ENCODE data around the gene CLCN3. TPM values are rescaled to one million over a fixed set of nuclear protein-coding genes. Genes with fewer than 3 reads are reported as not detected.
A peak's percentile ranks its signal among the peaks of the same experiment; 100 is the strongest.

Gene CLCN3
- total RNA-seq, 2 donors from 2014 or later, result 67.2 to 96.4 TPM

GRCh38 chr4:169741569-169741968 is 121.2 kb downstream of the CLCN3 start:
- Histone ChIP-seq H3K4me1 (replicated peaks) (no peaks in the 10 kb centered on the region), H3K27ac (no peak overlapping the region), H3K4me3 (no peak overlapping the region), H3K9me3 (no peaks in the 10 kb centered on the region), H3K36me3 (no peaks in the 10 kb centered on the region), H3K27me3 (replicated peaks; ENCODE audit: insufficient read depth) (no peaks in the 10 kb centered on the region)
- 82% methylated on average over 2 of the region's 2 CpGs for WGBS
- intact Hi-C loops (cut with DNase I), result no loop called here
- no peak for DNase-seq (ENCODE audit: low spot score)
- TF ChIP-seq POLR2A (IDR thresholded peaks at IDR 0.05) (no peak), POLR2AphosphoS5 (IDR thresholded peaks at IDR 0.05) (no peak), CTCF (IDR thresholded peaks at IDR 0.05) (no peak)

GRCh38 chr4:169744601-169745000 is 124.2 kb downstream of the CLCN3 start:
- Histone ChIP-seq H3K9me3 (no peaks in the 10 kb centered on the region), H3K4me1 (replicated peaks) (no peaks in the 10 kb centered on the region), H3K27ac (no peak overlapping the region), H3K36me3 (no peaks in the 10 kb centered on the region), H3K4me3 (no peak overlapping the region), H3K27me3 (replicated peaks; ENCODE audit: insufficient read depth) (no peaks in the 10 kb centered on the region)
- intact Hi-C loops (cut with DNase I), result no loop called here
- 94% methylated on average over 1 of the region's 1 CpG for WGBS
- no peak for DNase-seq (ENCODE audit: low spot score)
- TF ChIP-seq POLR2A (IDR thresholded peaks at IDR 0.05) (no peak), CTCF (IDR thresholded peaks at IDR 0.05) (no peak), POLR2AphosphoS5 (IDR thresholded peaks at IDR 0.05) (no peak)

DNA sequence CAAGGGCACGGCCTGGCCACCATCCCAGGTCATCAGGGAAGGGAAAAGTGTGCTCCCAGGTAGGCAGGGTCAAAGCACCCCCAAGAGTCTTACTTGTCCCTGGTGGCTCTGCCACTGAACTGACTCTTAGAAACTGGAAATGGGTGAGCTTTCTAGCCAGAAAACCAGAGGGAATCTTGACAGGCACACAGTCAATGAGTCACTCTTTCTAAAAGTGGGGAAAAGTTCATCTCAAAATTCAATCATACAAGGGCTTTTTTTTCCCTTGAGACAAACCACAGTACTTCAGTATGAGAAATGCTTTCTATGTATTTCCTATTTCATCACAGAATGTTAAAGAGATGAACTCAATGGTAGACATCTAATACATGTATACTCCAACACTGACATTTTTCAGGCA is 124.9 kb downstream of the CLCN3 start:
- intact Hi-C loops (cut with DNase I), result no loop called here
- DNase-seq (ENCODE audit: low spot score), result no peak
- no peaks in the 10 kb centered on the region for H3K4me1 ChIP-seq (replicated peaks)
- H3K27me3 ChIP-seq (replicated peaks; ENCODE audit: insufficient read depth), result no peaks in the 10 kb centered on the region
- no peak overlapping the region for H3K4me3 ChIP-seq
- H3K27ac ChIP-seq, result no peak overlapping the region
- no peaks in the 10 kb centered on the region for H3K36me3 ChIP-seq
- no peak for TF ChIP-seq POLR2AphosphoS5 (IDR thresholded peaks at IDR 0.05)
- TF ChIP-seq POLR2A (IDR thresholded peaks at IDR 0.05), result no peak
- TF ChIP-seq CTCF (IDR thresholded peaks at IDR 0.05), result no peak
- WGBS, result 100% methylated on average over 1 of the region's 1 CpG
- no peaks in the 10 kb centered on the region for H3K9me3 ChIP-seq

GRCh38 chr4:169756971-169757574 is 136.7 kb downstream of the CLCN3 start:
- Histone ChIP-seq H3K4me1 (replicated peaks) (peaks cover 4% of the 10 kb centered on the region), H3K4me3 (peak overlapping the region; percentile 74 to 78), H3K27me3 (replicated peaks; ENCODE audit: insufficient read depth) (no peaks in the 10 kb centered on the region), H3K27ac (peak overlapping the region; percentile 71 to 73), H3K36me3 (no peaks in the 10 kb centered on the region), H3K9me3 (no peaks in the 10 kb centered on the region)
- intact Hi-C loops (cut with DNase I), result loop anchor here (5.0 kb wide), 1 partner anchor 95 kb away; no protein-coding TSS in a partner anchor
- DNase-seq (ENCODE audit: low spot score), result no peak
- under 1% methylated on average over 13 of the region's 13 CpGs for WGBS
- no peak for TF ChIP-seq POLR2AphosphoS5 (IDR thresholded peaks at IDR 0.05)
- no peak for TF ChIP-seq CTCF (IDR thresholded peaks at IDR 0.05)
- no peak for TF ChIP-seq POLR2A (IDR thresholded peaks at IDR 0.05)

- H3K4me3 ChIP-seq, result peak within 1 kb of the TSS; percentile 74 to 78
- intact Hi-C loops (cut with DNase I), result loop anchor here (5.0 kb wide), 1 partner anchor 95 kb away; no protein-coding TSS in a partner anchor
- WGBS, result 0% methylated on average over 38 of the region's 46 CpGs
- no peaks in the 10 kb centered on the region for H3K36me3 ChIP-seq
- TF ChIP-seq POLR2A (IDR thresholded peaks at IDR 0.05), result peak; percentile 67
- peak in 1 of 4 experiments; percentile 29 for TF ChIP-seq CTCF (IDR thresholded peaks at IDR 0.05)
- peak; percentile 89 for TF ChIP-seq POLR2AphosphoS5 (IDR thresholded peaks at IDR 0.05)
- no peaks in the 10 kb centered on the region for H3K27me3 ChIP-seq (replicated peaks; ENCODE audit: insufficient read depth)
- peaks cover 4% of the 10 kb centered on the region for H3K4me1 ChIP-seq (replicated peaks)
- no peaks in the 10 kb centered on the region for H3K9me3 ChIP-seq
- DNase-seq (ENCODE audit: low spot score), result peak; percentile 91
- H3K27ac ChIP-seq, result peak within 1 kb of the TSS; percentile 71 to 73
These were observed 137.3 kb downstream of the CLCN3 start, which contains the start of gene HPF1 for GRCh38 chr4:169757575-169758184. Gene HPF1, minus strand, starts transcription at chr4:169757944. Its CDS starts 67 bp downstream, at chr4:169757877.
